Neural progenitor cell (in vitro differentiated cells): ENCODE data around the gene PTP4A2.

Experiments used
- EZH2 ChIP-seq: fragments of 200-600 bp; sonication (generic); IDR thresholded peaks from 2 replicates; pipeline ENCODE4 v1.6.1; 2017; ENCODE audit warnings: antibody characterized with exemption, mild to moderate bottlenecking, moderate library complexity
- TF ChIP-seq, protein P1 (sequence below): fragments of 200-600 bp; sonication (generic); IDR thresholded peaks from 2 replicates; pipeline ENCODE4 v1.5.1; 2017; ENCODE audit warnings: antibody characterized with exemption, mild to moderate bottlenecking

- TF ChIP-seq, protein P1, sequence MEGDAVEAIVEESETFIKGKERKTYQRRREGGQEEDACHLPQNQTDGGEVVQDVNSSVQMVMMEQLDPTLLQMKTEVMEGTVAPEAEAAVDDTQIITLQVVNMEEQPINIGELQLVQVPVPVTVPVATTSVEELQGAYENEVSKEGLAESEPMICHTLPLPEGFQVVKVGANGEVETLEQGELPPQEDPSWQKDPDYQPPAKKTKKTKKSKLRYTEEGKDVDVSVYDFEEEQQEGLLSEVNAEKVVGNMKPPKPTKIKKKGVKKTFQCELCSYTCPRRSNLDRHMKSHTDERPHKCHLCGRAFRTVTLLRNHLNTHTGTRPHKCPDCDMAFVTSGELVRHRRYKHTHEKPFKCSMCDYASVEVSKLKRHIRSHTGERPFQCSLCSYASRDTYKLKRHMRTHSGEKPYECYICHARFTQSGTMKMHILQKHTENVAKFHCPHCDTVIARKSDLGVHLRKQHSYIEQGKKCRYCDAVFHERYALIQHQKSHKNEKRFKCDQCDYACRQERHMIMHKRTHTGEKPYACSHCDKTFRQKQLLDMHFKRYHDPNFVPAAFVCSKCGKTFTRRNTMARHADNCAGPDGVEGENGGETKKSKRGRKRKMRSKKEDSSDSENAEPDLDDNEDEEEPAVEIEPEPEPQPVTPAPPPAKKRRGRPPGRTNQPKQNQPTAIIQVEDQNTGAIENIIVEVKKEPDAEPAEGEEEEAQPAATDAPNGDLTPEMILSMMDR = no peak
- no peak for TF ChIP-seq EZH2
Measured at GRCh38 chr1:31976401-31976800, 38.2 kb upstream of the PTP4A2 start.
